Panc1 (cell line): Measurements from ENCODE around the gene SLC51A.

ENCODE experiments used
- CTCF ChIP-seq: fragments of 450-650 bp; IDR thresholded peaks from 2 replicates; pipeline ENCODE4 v1.5.1; 2017; ENCODE audit warnings: mild to moderate bottlenecking
- POLR2AphosphoS5 ChIP-seq: IDR thresholded peaks from 2 replicates; pipeline ENCODE4 v1.6.1; 2012; ENCODE audit warnings: mild to moderate bottlenecking, low read depth, low read length, moderate library complexity
- SIN3A ChIP-seq: IDR thresholded peaks from 2 replicates; pipeline ENCODE4 v1.6.1; 2012; ENCODE audit warnings: low read depth, mild to moderate bottlenecking, low read length, moderate library complexity, borderline replicate concordance; ENCODE audit not compliant: insufficient read depth
- TCF7L2 ChIP-seq: IDR thresholded peaks from 2 replicates; pipeline ENCODE4 v1.6.1; 2011; ENCODE audit warnings: mild to moderate bottlenecking, low read depth, low read length, inconsistent platforms

GRCh38 chr3:196197524-196197923 is 18.8 kb upstream of the SLC51A start:
- TF ChIP-seq CTCF (no peak), TCF7L2 (no peak), POLR2AphosphoS5 (no peak), SIN3A (no peak)
